Embryonic facial prominence (tissue), 1 donor: Measurements from ENCODE around the gene LKAAEAR1.

Source experiments
- DNase-seq: peaks from one replicate; pipeline ENCODE4 v3.0.0-alpha.2; 2016; ENCODE audit errors: extremely low spot score

LKAAEAR1 gene

DNA sequence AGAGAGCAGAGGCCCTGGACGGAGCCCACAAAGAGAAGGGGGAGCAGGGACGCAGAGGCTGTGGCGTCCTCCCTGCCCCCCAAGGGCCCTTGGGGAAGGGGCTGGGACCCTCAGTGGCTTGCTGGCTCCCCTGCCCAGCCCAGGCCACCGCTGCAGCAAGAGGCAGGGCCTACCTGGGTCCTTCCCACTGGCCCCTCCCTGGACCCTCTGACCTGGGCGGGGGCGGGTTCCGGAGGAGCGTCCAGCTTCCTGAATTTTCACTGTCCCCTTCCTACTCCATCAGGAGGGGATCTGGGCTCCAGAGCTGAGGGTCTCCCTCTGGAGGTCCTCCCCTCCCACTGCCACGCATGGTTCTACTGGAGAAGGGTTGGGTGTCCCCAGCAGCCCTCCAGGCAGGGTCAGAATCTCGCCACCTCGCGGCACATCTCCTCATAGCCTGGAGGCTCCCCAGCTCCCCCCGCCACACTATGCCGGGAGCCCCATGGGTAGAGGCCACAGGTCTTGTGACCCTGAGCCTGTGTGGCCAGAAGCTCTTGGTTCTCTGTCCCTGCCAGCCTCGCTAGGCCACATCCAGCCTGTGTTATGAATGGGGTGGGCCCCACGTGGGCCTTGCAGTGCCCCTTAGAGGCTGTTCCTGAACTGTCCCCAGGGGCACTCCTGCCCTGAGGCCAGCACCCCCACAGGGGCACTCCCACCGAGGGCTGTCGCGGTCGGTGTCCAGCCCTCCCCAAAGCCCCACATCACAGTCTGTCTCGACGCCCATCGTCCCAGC lies 33.8 kb downstream of the LKAAEAR1 start:
- DNase-seq = no peak

DNA sequence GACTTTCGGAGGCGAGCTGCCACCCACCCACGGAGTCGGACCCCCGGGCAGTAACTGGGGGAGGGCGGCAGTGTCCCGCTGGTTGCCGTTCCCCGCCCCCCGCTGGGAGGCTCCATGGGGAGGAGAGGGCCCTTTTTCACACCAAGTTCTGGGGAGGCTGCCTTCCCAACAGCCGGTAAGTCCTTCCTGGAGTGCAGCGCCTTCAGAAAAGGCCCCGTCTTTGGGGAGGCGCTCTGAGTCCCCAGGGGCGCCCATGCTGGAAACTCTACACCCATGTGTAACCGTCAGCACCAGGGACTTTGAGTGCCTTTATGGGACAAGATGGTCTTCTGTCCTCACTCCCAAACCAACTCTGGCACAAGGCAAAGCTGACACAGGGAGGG lies 34.3 kb downstream of the LKAAEAR1 start:
- no peak for DNase-seq

DNA sequence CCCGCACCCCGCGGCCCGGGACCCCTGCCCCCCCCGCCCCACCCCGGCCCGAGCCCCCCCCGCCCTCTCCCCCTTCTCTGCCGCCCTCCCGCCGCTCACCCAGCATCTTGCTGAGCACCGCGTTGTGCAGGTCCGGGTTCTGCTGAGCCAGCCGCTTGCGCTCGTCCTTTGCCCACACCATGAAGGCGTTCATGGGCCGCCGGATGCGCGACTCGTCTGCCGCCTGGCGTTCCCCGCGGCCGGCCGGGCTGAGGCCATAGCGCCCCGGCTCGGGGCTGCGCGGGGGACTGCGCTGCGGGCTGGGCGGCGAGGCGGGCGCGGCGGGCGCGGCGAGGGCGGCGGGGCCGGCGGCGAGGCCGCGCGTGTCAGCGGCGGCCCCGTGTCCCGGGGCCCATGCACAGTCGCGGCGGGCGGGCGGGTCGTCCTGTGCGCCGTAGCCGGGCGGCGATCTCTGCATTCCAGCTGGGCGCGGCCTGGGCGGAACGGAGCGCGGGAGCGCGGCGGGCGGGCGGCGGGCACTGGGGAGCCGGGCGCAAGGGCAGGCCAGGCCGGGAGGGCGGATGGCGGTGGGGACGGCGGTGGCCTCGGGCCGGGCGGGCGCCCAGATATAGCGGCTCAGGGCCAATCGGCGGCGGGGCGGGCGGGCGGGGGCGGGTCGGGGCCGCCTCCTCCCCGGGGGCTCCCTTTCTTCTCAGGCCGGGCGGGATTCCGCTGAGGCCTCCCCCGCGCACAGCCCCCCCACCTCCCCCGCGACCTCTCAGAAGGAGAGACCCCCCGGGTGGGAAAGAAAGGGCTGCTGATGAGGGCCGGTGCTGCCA lies 34.9 kb downstream of the LKAAEAR1 start, which contains the start of gene SOX18:
SOX18 (minus strand) TSS at position 580 of the 818 bp plus-strand sequence; CDS start at position 457, 123 bp downstream.
- no peak for DNase-seq

DNA sequence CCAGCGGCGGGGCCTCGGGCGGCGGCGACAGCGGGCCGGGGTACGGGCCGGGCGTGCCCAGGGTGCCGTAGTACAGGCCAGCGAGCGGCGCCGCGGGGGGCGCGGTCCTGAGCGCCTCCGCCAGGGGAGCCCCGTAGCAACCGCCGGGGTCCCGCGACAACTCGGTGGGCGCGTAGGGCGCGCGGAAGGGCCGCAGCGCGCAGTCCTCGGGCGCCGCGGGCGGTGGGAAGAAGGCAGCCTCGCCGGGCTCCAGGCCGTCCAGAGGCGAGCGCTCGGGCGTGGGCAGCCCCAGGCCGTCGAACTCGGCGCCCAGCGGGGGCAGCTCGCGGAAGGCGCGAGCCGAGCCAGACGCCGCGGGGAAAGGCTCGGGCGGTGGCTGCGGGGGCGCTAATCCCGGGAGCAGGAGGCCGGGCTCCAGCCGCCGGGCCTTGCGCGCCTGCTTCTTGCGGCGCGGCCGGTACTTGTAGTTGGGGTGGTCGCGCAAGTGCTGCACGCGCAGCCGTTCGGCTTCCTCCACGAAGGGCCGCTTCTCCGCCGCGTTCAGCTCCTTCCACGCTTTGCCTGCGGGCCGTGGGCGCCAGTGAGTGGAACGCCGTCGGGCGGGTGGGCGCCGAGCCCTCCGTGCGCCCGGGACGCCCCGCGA lies 35.7 kb downstream of the LKAAEAR1 start:
- no peak for DNase-seq

DNA sequence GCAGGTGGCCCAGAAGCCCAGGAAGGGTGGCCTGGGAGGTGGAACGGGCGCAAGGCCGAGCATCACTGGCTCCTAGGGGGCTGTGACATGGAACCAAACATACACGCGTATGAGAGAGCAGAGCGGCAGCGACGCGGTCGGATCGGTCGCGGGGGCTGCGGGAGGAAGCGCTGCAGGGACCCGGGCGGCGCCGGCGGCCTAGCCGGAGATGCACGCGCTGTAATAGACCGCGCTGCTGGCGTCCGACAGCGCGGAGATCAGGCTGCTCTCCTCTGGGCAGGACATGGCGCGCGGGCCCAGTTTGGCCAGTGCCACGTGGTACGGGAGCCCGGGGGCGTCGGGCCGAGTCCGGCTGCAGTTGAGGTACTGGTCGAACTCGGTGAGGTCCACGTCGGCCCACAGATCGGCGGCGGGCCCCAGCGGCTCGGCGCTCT lies 36.2 kb downstream of the LKAAEAR1 start:
- no peak for DNase-seq

DNA sequence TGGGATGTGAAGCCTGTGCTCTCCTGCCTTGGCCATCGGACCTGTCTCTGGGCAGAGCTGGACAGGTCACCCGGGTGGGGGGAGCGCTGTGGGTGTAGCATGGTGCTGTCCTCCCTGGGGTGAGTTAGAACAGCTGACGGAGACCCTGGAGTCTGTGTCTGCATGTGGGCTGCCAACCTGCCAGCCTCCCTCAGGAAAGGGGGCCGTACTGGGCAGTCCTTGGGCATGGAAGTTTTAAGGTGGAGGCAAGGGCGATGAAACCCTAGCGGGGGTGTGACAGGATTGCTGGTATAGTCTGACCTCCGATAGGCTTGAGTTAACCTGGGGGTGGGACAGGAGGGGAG lies 37.2 kb downstream of the LKAAEAR1 start:
- DNase-seq = no peak

DNA sequence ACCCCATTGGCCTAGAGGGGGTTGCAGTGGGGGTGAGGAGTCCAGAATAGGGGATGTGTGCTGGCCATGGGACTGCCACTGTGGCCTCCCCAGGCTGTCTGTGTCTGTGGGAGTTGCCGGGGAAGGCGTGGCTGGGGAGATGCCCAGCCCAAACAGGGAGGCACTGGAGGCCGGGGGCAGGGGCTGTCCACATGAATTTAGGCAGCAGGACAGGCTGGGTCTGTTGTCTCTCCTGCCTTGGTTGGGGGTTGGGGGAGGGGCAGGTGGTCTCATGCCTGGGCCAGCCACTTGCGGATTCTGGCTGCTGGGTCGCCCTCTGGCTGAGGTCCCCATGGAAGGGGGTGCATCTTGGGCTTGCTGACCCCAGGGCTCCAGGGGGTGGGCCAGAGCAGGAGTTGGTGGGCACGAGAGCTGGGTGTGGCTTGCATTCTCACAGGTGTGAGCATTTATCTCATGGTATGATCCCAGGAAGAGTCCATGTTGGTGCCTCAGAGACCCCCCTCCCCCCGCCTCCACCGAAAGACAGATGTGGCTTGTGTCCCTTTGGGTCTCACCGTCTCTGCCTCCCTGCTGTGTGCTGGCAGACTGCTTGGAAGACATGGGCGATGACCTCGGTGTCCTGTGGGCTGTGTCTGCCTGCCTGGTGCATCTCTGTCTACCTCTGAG lies 38.7 kb downstream of the LKAAEAR1 start:
- no peak for DNase-seq

DNA sequence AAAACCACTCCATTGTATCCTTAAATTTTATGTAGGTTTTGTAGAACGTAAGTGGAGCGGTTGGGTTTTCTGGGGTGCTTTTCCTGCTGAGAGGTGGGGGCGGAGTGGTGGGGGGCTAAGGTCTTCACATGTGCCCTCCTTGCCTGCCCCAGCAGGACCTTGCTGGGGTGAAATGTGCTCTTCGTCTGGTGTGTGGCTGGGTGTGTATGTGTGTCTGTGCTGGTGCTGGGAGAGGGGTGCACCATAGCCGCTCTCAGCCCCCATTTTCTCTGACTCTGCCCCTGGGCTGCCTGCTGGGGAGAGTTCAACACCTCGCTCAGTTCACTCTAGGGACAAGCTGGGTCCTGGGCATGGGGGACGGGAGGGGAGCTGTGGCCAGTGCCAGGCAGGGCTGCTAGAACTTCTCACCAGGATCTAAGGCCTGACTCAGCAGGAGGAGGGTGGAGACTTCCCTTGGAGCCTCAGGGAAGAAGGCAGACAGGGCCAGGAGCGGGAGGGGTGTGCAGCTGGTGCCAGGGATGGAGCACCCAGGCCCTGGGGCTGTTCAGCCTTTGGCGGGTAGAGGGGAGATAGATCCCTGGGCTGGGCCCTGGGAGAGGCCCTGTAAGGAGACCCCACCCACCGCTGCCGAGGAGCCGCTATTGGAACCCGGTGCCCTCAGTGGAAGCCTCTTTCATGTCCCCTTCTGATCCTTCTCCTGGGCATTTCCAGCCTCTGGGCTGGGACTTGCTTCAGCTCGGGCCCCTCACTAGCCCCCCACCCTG lies 39.5 kb downstream of the LKAAEAR1 start:
- DNase-seq = no peak

DNA sequence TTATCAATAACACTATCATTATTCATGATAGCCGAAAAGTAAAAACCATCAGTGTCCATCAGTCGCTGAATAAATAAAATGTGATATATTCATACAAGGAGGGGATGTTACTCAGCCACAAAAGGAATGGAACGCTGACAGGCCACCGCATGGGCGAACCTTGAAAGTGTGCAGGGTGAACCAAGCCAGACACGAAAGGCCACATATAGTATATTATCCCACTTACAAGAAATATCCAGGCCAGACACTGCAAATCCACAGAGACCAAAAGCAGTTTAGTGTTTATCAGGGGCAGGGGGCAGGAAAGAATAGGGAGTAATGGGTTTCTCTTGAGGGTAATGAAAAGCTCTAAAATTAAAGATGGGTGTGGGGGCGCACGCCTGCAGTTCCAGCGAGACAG lies 40.4 kb downstream of the LKAAEAR1 start:
- DNase-seq = no peak

DNA sequence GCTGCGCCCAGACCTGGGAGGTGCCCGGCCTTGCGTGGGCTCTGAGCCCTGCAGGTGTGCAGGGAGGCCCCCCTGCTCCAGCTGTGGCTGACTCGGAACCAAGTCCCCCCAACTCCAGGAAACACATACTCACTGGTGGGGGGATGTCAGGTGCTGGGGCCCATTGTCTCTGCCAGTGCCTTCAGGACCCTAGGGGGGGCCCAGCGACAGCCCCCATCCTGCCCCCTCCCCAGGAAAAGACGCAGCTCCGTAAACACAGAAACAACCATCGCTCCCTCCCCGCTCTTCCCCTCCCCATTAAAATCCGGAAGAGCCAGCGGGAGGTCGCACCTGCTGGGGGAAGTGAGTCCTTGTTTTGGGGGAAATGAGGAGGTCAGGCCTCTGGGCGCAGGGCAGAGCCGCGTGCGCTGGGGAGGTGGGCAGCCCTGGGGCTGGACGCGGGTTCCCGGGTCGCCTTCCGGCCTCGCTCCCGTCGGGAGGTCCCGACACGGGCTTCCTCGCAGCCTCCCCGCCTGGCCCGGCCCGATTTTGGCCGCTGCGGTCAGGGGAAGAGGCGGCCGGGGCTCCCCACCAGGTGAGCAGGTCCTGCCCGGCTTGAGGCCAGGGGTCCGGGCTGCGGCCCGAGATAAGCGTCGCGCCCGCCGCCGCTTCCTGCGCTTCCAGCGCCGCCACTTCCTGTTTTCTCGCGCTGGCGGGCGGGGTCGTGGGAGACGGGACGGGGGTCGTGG lies 42.0 kb downstream of the LKAAEAR1 start:
- no peak for DNase-seq

DNA sequence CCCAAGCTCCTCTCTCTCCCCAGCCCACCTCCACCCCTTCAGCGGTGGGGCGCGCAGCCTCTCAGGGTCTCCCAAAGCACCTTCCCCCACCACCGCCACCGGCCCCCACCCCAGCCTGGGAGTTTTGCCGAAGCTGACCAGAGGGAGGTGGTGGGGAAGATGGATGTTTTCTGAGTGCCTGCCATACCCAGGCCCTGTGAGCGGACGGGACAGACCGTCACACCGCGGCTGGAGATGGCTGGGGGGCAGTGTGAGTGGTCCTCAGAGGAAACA lies 42.5 kb downstream of the LKAAEAR1 start:
- DNase-seq = no peak

DNA sequence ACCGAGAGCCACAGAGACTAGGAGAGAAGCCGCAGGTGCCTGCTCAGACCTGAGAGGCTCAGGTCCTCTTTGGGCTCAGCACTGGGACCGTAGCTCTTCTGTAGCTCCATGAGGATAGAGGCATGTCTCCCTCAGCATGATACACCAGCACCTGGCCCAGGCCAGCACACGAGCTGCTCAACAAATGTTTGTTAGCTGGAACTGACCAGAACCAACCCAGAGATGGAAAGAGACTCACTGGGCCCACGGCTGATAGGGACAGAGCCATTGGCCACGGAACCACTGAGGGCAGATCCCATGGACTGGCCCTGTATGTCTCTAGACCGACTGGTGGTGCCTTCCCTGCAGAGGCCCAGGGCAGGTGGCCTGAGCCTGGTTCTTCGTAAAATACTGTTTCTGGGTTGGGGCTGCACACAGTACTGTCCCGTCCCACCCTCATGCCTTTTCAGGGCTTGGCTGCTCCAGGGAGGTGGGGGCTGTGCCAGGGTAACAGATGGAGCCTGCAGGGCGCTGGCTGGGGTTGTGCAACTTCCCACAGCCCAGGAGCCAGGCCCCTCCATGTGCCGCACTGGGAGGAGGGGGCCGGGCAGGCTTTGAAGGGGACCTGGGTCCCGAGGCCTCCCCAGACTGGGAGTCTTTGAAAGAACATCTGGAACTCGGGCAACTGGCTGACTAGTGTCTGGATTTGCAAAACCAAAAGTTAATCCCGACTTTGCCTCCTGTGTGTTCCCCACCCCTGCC lies 43.0 kb downstream of the LKAAEAR1 start:
- no peak for DNase-seq

DNA sequence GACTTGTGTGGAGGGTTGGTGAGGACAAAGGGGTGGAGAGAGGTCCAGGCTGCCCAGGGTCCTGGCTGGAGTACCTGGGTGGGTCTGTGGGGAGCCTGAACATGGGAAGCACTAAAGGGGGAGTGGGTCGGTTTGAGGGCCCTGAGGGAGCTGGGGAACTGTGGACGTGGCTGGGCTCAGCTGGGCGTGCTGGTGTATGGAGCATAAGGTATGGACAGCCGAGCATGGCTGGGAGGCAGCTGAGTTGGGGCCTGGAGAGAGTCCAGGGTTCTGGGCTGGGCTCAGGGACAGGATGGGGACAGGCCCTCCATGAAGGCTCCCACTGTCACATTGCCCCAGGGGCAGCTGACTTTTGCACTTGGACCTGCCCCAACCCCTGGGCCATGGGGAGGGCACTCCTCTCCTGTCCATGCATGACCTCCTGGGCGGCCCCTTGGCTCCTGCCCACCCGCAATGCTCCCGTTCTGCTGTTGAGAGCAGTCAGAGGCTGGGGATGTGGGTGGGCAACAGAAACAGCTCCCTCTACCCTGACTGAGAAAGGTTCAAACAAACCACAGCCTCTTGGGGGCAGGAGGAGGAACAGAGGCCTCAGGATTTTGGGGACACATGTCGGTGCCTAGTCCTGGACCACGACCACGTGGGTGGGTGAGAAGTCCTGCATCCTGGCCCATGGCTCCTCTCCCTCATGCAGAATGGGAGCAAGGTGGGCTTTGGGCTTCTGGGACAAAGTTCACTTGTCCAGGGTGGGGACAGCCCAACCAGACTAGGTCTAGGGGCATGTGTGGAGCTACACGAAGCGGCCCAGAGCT lies 43.8 kb downstream of the LKAAEAR1 start:
- no peak for DNase-seq

DNA sequence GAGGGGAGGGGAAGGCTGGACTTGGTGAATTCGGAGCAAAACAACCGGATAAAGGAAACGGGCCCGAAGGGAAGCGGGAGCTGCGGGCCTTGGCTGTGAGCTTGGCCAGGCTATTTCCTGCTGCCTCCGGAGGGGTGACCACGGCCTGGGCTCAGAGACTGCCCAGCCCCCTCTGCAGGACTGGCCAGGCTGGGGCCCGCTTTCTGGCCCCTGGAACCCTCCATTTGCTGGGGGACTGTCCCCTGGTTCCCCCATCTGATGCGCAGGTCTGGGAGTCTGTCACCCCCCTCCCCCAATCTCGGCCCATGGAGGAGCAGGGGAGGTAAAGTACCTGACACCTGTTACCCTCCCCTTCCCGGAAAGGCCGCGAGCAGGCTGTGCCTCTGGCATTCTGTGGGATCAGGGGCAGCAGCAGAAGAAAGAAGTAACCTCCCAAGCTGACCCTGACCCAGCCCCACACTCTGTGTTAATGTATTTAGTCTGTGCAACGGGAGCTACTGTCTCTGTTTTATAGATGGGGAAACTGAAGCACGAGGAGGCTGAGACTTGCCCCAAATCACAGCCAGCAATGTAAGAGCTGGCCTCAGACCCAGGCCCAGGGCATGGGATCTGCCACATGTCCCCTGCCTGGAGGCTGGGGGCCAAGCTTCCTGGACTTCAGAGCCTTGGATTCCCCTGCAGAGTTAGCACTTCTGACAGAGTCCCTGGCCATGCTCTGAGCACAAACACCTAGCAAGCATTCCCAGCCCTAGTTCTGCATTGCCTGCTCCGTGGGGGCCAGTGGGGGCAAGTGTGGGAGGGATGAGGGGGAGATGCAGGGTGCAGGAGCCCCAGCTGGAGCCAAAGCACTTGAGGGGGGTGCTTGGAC lies 44.7 kb downstream of the LKAAEAR1 start:
- no peak for DNase-seq

DNA sequence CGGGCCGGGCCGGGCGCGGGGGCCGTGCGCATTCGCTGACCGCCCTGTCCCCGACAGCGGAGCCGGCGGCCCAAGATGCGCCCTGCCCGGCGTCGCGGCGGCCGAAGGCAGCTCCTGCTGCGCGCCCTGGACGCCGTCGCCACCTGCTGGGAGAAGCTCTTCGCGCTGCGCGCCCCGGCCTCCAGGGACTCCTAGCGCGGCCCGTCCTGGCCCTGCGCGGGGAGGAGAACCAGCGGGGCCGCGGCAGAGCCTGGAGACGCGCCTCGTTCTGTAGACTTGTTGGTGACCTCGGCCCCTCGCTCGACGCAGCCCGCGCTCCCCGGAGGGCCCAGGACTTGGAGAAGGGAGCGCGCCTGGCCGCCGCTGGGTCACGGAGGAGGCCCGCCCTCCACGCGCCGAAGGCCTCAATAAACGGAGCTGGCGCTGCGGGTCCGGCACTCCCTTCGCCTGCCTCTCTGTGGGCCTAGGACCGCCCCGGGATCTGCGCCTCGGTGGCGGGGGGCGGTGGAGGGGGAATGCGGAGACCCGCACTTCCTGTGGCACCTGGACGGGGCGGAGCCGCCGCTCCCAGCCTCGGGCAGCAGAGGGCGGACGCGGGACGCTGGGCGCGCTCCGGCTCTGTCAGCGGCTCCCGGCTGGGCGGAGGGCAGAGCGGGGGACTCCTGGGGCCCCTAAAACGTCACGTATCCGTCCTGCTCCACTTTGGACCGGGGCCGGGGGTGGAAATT lies 45.5 kb downstream of the LKAAEAR1 start:
- no peak for DNase-seq

DNA sequence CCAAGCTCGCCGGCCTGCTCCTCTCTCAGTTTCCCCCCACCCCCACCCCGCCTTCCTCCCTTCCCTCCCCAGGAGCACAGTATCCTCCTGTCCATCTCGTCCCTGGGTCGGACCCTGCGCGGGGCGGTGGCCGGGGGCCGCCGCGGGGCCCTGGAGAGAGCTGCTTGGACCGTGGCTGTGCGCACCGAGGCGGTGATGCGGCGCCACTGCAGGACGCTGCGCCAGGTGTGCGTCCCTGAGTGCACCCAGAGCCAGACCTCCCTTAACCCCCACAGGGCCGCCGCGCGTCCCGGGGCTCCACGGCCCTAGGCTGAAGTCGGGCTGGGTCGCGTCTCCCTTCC lies 46.0 kb downstream of the LKAAEAR1 start:
- DNase-seq = no peak

DNA sequence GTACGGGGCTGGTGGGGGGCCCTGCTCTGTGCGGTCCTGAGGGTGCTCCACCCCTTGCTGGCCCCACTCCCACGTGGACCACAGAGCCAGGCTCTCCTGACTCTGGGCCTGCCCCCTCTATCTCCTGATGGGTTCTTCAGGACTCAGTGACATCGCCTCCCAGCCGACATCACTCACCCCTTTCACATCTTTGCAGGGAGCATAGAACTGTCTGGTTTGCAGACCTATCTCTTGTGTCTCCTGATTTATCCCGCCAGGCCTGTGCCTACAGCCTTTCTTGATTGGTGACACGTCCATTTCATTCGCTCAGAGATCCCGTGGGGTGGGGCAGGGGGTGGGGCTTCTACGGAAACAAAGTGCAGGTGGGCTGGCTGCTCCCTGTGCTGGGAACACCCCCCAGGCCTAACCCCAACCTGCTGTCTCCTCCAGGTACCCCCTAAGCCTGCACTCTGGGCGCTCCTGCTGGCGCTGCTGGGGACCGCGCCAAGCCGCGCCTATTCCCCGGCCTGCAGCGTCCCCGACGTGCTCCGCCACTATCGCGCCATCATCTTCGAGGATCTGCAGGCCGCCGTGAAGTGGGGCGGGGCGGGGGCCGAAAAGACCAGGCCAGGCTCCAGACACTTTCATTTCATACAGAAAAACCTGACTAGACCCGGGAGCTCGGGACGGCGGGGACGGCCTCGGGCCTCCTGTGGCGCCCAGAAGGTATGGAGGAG lies 46.5 kb downstream of the LKAAEAR1 start:
- no peak for DNase-seq
